Stimulated activated CD8-positive, alpha-beta memory T cell treated with anti-CD3 and anti-CD28 coated beads, Interleukin-12 subunit alpha, Interleukin-12 subunit beta, amount 100 ng/mL, for 1 hour (primary cell): ENCODE measurements around the gene DUS1L.

Source experiments
- DNase-seq: peaks from one replicate; pipeline ENCODE4 v3.0.0-alpha.2; 2020; ENCODE audit warnings: low read depth

DUS1L gene

GRCh38 chr17:82023447-82024241 lies 42.0 kb downstream of the DUS1L start:
- DNase-seq: no peak

GRCh38 chr17:82022981-82023446 lies 42.6 kb downstream of the DUS1L start, which contains the start of gene LRRC45:
Gene LRRC45, plus strand, starts transcription at chr17:82023305. Its CDS starts 339 bp downstream, at chr17:82023644.
- DNase-seq: peak; percentile 99

- no peak for DNase-seq
Measured at GRCh38 chr17:82022310-82022980, 43.2 kb downstream of the DUS1L start, which contains the start of gene CENPX. Gene CENPX, minus strand, starts transcription at chr17:82022878. Its CDS starts 17 bp downstream, at chr17:82022861.

- DNase-seq: no peak
Measured at GRCh38 chr17:82021900-82022309, 43.7 kb downstream of the DUS1L start.

- no peak for DNase-seq
Measured at GRCh38 chr17:82021107-82021899, 44.3 kb downstream of the DUS1L start.

- DNase-seq: no peak
Measured at GRCh38 chr17:82020572-82021106, 45.0 kb downstream of the DUS1L start.

GRCh38 chr17:82019690-82020571 lies 45.7 kb downstream of the DUS1L start:
- peak; percentile 40 for DNase-seq

GRCh38 chr17:82018989-82019689 lies 46.5 kb downstream of the DUS1L start:
- DNase-seq: no peak

GRCh38 chr17:82018152-82018988 lies 47.2 kb downstream of the DUS1L start:
- no peak for DNase-seq

GRCh38 chr17:82017612-82018151 lies 47.9 kb downstream of the DUS1L start:
- no peak for DNase-seq

GRCh38 chr17:82016875-82017459 lies 48.6 kb downstream of the DUS1L start:
- DNase-seq: no peak

- DNase-seq: no peak
Measured at GRCh38 chr17:82016061-82016874, 49.3 kb downstream of the DUS1L start.

GRCh38 chr17:82015311-82015971 lies 50.2 kb downstream of the DUS1L start:
- no peak for DNase-seq

- DNase-seq: no peak
Measured at GRCh38 chr17:82014971-82015310, 50.7 kb downstream of the DUS1L start.

GRCh38 chr17:82014432-82014831 lies 51.2 kb downstream of the DUS1L start:
- DNase-seq: no peak

GRCh38 chr17:82013772-82014321 lies 51.8 kb downstream of the DUS1L start:
- DNase-seq: no peak

GRCh38 chr17:82013341-82013740 lies 52.3 kb downstream of the DUS1L start:
- no peak for DNase-seq
